ENCODE data around the gene COL6A1.

- no peak for TF ChIP-seq CTCF (IDR thresholded peaks at IDR 0.05)
- no peak for TF ChIP-seq ZFX (IDR thresholded peaks at IDR 0.05; ENCODE audit: borderline replicate concordance)
Observed at GRCh38 chr21:45981151-45982091, at the start of gene COL6A1.

Data from 22Rv1 (cell line).